ENCODE results near the gene WNT7A.
"Not testable (repeated sequence)": the region's sequence is repeated elsewhere in the genome, so short reads cannot be mapped to it uniquely, and the experiment has no call there.

WNT7A gene

GRCh38 chr3:13868844-13869724 lies 10.8 kb downstream of the WNT7A start:
- H3K4me3 ChIP-seq = no peak overlapping the region
- no peak overlapping the region for H3K27ac ChIP-seq

GRCh38 chr3:13867732-13868131 lies 12.1 kb downstream of the WNT7A start:
- no peak overlapping the region for H3K27ac ChIP-seq
- H3K4me3 ChIP-seq = no peak overlapping the region

GRCh38 chr3:13866041-13866965 lies 13.6 kb downstream of the WNT7A start:
- H3K27ac ChIP-seq = peak overlapping the region in 5 of 21 experiments; percentile 14 to 69 (median 45)
- H3K4me3 ChIP-seq = no peak overlapping the region

GRCh38 chr3:13865581-13865980 lies 14.3 kb downstream of the WNT7A start:
- Histone ChIP-seq H3K4me3 (no peak overlapping the region), H3K27ac (peak overlapping the region in 5 of 21 experiments; percentile 14 to 69 (median 44))

GRCh38 chr3:13865106-13865505 lies 14.8 kb downstream of the WNT7A start:
- H3K27ac ChIP-seq = no peak overlapping the region
- no peak overlapping the region for H3K4me3 ChIP-seq

GRCh38 chr3:13863965-13864595 lies 15.8 kb downstream of the WNT7A start:
- H3K4me3 ChIP-seq = no peak overlapping the region
- no peak overlapping the region for H3K27ac ChIP-seq

GRCh38 chr3:13863382-13863952 lies 16.4 kb downstream of the WNT7A start:
- H3K4me3 ChIP-seq = no peak overlapping the region
- H3K27ac ChIP-seq = no peak overlapping the region

- Histone ChIP-seq H3K4me3 (no peak overlapping the region), H3K27ac (no peak overlapping the region)
These were observed 18.4 kb downstream of the WNT7A start for GRCh38 chr3:13861461-13861860.

- Histone ChIP-seq H3K4me3 (no peak overlapping the region), H3K27ac (no peak overlapping the region)
These were observed 19.9 kb downstream of the WNT7A start for GRCh38 chr3:13860001-13860400.

GRCh38 chr3:13858768-13859520 lies 20.9 kb downstream of the WNT7A start:
- Histone ChIP-seq H3K4me3 (no peak overlapping the region), H3K27ac (no peak overlapping the region)

GRCh38 chr3:13857702-13858380 lies 22.0 kb downstream of the WNT7A start:
- Histone ChIP-seq H3K27ac (no peak overlapping the region), H3K4me3 (no peak overlapping the region)

- not testable (repeated sequence) for H3K27ac ChIP-seq, H3K4me3 ChIP-seq
These were observed 23.2 kb downstream of the WNT7A start for GRCh38 chr3:13856628-13857027.

GRCh38 chr3:13856006-13856405 lies 23.9 kb downstream of the WNT7A start:
- no peak overlapping the region for H3K4me3 ChIP-seq

GRCh38 chr3:13854492-13854891 lies 25.4 kb downstream of the WNT7A start:
- Histone ChIP-seq H3K4me3 (no peak overlapping the region), H3K27ac (peak overlapping the region in 1 of 21 experiments; percentile 2)

More at GRCh38 chr3:13856006-13856405, 23.9 kb downstream of the WNT7A start:
- H3K27ac ChIP-seq = no peak overlapping the region

GRCh38 chr3:13853978-13854296 lies 25.9 kb downstream of the WNT7A start:
- Histone ChIP-seq H3K27ac (peak overlapping the region in 2 of 21 experiments; percentile 2 to 30), H3K4me3 (no peak overlapping the region)

- no peak overlapping the region for H3K4me3 ChIP-seq
- peak overlapping the region in 5 of 21 experiments; percentile 2 to 60 (median 30) for H3K27ac ChIP-seq
These were observed 26.5 kb downstream of the WNT7A start for GRCh38 chr3:13853256-13853977.

GRCh38 chr3:13852638-13853009 lies 27.2 kb downstream of the WNT7A start:
- H3K27ac ChIP-seq = peak overlapping the region in 6 of 21 experiments; percentile 15 to 60 (median 34)
- H3K4me3 ChIP-seq = no peak overlapping the region

All from skin epidermis (tissue), 12 donors.